SK-N-SH (cell line): ENCODE measurements around the gene PLCL2.

ENCODE experiments used
- CTCF ChIP-seq: fragments of 200-600 bp; sonication (generic); IDR thresholded peaks from 2 replicates; pipeline ENCODE4 v1.6.1; 2017; ENCODE audit warnings: antibody characterized with exemption, mild to moderate bottlenecking, moderate library complexity
- JUND ChIP-seq: IDR thresholded peaks from 2 replicates; pipeline ENCODE4 v1.4.0; 2012

- no peak for TF ChIP-seq CTCF
- no peak for TF ChIP-seq JUND
Measured at GRCh38 chr3:16940769-16941700, 56.3 kb downstream of the PLCL2 start.
